HG02759 (cell line): ENCODE data around the gene ATP6V0A4.
"Not testable (repeated sequence)": the region's sequence is repeated elsewhere in the genome, so short reads cannot be mapped to it uniquely, and the experiment has no call there.

Experiments
- ATAC-seq: cut with Tn5 transposase; IDR thresholded peaks from one replicate; pipeline ENCODE4 v1.9.1; 2021; ENCODE audit warnings: mild to moderate bottlenecking, moderate library complexity; ENCODE audit not compliant: unreplicated experiment

Gene ATP6V0A4

DNA sequence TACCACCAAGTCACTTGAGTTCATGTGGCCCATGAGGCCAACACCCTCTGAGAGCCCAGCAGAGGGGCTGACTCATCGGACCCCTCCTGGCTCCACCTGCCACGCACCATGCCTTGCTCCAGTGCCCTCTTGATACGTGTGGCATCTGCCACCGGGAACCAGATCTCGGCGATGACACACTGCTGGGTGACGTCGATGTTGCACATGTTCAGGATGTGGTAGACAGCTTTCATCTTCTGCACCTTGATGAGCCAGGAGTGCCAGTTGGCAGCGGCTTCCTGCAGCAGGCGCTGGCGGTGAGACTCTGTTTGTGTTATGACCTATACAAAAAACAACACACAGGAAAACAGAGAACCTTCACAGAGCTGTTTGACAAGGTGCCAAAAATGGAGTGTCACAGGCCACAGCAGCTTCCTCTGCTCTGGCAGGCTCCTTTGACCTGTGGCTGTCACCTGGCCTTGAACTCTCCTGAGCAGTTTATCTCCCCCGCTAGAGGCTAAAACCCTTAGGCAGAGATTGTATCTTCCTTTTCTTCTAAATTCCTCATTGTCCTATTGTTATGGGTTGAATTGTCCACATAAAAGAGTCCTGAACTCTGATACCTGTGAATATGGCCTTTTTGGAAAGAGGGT is 45.4 kb downstream of the ATP6V0A4 start:
- peak; percentile 79 for ATAC-seq

DNA sequence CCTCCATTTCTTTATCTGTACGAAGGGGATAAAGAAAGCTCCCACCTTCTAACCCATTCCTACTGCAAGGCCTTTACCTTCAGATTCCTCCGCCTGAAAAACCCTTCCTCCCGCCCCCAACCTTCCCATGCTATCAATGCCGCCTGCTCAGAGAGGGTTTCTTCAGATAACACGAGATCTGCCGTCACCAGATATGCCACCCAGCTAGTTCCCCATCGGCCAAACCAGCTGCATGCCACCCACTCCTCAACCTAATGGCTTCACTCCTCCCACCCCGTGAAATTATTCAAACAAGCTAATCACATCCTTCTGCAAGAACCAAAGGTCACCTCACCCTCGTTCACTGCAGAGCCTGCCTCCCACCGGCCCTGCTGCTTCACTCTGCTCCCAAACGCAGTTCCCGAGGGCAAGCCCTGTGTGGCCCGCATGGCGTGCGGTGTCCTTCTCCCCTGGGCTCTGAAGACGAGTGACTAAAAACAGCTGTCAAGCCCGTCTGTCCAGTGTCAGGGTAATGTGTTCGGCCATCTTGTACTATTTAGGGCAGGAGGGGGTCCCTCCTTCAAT is 47.0 kb downstream of the ATP6V0A4 start:
- no peak for ATAC-seq

DNA sequence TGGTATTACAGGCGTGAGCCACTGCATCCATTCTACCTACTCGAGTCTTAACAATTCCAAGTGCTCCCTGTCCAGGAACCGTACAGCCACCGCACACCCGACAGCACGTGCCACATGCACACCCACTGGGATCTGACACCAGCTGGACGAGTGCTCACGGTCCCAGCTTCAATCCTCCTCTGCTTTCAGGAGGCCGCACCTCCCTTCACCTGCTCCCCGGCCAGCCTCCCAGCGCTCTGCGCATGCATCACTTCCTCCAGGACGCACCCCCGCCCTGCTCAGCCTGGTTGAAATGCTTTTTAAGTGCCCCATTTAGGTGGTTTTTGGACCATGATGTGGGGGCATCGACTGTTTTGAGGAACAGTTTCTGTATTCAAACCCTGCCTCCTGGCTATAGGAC is 47.5 kb downstream of the ATP6V0A4 start:
- ATAC-seq, result no peak

DNA sequence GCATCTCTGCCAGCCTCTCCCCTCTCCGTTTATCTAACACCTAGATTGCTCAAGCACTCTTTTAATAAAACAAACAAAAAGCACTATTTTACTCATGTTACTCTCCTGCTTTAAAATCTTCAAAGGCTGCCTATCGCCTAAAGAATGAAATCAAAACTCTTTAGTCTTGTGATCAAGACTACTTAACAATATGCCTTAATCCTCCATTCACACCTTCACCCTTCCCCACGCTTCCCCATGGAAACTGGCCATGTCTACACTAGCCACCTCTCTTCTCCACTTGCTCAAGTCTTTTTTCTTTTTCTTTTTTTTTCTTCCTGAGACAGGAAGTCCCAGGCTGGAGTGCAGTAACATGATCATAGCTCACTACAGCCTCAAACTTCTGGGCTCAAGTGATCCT is 48.0 kb downstream of the ATP6V0A4 start:
- ATAC-seq, result no peak

GRCh38 chr7:138748666-138749065 is 49.3 kb downstream of the ATP6V0A4 start:
- ATAC-seq, result no peak

DNA sequence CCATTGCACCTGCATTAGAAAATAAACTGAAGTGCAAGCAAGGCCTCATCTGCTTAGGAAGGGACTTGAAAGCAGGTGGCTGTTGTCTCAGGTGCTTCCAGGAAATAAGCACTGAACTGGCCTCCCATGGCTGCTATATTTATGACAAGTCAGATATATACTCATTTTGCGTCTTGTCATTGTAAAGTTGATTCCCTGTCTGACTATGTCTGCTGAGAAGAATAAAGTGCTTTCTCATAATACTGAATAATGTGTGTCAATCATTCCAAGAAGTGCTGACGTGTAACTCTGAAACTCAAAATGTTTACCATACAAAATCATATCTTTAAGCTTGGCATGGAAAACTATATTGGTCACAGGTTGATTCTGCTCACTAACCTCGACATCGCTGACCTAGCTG is 51.9 kb downstream of the ATP6V0A4 start:
- ATAC-seq, result no peak

- no peak for ATAC-seq
Measured at GRCh38 chr7:138745189-138745588, 52.8 kb downstream of the ATP6V0A4 start.

GRCh38 chr7:138741453-138741735 is 56.6 kb downstream of the ATP6V0A4 start:
- ATAC-seq, result no peak

DNA sequence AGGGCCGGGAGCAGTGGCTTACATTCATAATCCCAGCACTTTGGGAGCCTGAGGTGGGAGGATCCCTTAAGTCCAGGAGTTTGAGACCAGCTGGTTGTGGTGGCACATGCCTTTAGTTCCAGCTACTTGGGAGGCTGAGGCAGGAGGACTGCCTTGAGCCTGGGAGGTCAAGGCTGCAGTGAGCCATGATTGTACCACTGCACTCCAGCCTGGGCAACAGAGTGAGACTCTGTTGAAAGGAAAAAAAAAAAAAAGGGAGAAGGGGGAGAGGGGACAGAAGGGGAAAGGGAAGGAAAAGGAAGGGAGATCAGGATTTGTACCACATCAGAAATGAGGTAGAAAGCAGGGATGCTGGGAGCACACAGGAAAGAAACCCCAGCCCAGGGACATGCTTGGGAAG is 58.1 kb downstream of the ATP6V0A4 start:
- ATAC-seq, result no peak

DNA sequence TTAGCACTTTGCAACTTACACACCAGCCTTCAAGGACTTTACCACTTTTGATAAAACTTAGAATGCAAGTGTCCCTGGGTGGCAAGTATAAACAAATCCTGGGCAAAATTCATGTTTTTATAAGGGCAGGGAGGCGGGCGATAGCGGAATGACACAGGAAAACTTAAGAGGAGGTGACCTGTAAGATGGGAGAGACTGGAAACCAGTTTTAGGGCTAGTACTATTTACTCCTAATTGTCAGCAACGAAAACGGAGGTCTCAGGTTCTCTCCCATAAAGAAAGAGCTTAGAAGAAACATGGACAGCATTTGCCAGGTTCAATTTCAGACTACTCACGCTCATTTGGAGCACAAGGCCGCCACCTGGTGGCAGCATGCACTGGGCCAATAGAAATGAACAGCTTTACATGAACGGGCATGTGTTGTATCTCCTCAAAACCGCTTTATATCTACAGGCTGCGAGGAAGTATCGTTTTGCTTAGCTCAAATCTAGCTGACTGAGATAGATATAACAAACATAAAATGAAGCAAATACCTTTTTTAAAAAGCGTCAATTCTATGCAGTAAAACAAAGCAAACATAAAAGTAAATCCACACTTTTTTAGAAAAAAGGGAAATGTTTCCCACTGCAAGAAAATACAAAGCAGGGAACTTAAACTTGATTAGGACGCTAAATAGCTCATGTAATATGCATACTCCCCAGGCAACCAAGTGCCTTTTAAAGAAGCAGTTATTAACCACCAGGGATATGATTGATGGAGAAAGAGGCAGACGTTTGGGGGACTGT is 59.3 kb downstream of the ATP6V0A4 start:
- ATAC-seq, result peak; percentile 89

- no peak for ATAC-seq
Measured at GRCh38 chr7:138738114-138738513, 59.9 kb downstream of the ATP6V0A4 start.

DNA sequence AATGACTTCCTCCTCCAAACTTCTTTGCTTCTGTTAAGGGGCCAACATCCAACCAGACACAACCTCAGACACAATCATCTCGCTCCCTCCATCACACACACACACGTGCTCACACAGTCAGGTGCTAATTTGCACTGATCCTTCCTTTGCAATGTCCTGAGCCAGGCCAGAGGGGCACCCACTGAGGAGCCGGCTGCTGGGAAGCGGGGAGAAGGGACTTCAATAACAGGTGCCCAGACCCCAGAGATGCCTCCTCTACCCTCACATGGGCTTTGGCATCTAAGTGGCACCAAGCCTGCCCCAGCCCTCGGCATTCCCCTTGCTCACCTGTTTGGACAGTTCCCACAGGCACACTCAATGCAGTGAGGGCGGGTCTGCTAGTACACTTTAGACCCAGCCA is 62.6 kb downstream of the ATP6V0A4 start:
- no peak for ATAC-seq

- not testable (repeated sequence) for ATAC-seq
Measured at GRCh38 chr7:138731733-138732132, 66.3 kb downstream of the ATP6V0A4 start.

- no peak for ATAC-seq
Measured at GRCh38 chr7:138729444-138729843, 68.6 kb downstream of the ATP6V0A4 start.

- ATAC-seq, result no peak
Measured at GRCh38 chr7:138727336-138728099, 70.5 kb downstream of the ATP6V0A4 start.

DNA sequence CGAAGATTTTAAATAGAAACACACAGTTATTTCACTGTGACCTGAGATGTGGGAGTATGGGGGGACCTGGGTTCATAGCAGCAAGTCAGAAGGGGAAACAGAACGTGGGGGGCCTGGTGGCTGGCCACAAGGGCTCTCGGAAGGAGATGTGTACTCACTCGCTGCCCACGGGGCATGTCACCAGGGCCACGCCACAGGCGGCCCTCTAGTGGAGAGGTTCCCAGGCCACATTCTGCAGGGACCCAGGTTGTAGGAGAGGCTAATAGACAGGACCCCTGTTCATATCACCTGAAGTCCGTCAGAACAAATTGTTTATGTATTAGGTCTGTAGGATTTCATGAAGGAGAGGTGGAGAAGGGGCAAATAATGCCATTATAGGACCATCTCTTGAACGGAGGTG is 71.7 kb downstream of the ATP6V0A4 start:
- no peak for ATAC-seq

DNA sequence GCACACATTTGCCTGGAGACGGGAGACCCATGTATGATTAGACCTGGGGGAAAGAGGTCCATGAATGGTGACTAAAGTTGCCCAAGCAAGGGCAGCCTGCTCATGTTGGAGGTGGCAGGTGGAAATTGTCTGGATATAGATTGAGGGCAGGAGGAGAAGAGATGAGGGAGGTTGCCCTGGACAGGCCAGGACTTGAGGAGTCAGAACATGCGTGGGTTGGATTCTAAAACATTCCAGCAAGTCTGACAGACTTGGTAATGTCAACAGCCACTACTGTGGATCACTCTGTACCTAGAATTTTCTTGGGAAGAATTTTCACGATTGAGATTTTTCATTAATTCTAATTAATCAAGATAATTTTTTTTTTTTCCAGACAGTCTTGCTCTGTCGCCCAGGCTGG is 77.7 kb downstream of the ATP6V0A4 start:
- ATAC-seq, result no peak

DNA sequence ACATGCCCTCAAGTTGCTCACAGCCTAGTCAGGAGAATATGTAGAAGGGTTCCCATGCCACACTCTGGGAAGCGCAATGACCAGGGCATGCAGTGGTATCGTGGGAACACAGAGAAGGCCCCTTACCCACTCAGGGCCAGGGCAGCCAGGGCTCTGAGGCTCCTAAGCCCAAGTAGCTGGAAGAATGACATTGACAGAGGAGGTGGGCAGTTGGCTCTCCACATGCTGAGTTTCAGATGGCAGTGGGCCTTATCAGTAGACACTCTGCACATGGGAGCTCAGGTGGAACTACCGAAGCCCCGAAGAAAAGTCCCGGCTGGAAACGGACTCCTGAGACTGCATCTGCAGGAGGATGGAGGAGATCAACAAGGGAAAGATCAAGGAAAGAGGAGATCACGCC is 81.1 kb downstream of the ATP6V0A4 start:
- no peak for ATAC-seq

- no peak for ATAC-seq
Measured at GRCh38 chr7:138713191-138713590, 84.8 kb downstream of the ATP6V0A4 start.

DNA sequence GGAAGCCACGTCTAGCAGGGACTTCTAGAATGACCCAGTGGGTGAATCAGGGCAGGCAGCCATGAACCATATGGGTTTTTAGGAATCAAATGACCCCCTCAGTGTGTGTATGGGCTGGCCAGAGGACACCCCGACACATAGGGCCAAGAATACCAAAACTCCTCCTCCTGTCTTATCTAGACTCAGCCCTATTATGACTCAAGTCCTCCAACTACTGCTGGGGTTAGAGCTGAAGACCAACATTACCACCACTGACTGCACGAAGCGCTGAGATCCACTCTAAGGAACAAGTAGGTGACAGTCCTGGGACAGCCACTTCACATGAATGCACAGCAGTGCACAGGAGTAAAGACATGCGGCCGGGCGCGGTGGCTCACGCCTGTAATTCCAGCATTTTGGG is 85.3 kb downstream of the ATP6V0A4 start:
- ATAC-seq, result no peak

DNA sequence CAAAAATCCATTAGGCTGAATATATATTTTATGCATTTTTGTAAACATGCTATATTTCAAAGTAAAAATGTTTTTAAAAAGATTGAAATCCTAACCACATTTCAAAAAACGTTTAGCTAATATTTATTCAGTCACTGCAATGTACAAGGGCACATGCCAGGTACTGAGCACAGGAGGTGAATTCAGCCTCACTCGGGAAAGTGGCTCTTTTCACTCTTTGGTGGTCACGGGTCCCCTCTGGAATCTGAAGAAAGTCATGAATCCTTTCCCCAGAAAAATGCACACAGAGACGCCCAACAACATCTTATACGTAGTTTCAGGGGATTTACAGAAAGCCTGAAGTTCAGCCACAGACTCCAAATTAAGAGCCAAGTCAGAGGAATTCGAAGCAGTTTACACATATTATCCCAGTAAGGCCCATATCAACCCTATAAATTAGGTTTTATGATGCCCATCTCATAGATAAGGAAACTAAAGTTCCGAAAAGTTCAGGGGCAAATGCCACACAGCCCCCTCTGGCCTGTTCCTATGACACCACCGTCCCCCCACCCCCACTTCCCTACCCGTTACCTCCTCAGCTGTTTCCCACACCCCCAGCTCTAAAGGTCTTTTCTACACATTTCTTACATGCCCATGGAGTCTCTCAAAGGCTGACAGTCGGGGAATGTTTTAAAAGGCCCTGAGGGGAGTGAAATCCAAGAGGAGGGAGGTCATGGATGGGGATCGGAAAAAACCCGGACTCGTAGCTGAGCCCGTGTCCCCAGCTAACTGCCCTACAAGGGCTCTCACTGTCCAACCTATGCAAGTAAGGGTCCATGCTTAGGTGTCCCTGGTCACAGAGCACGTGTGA is 87.2 kb downstream of the ATP6V0A4 start:
- no peak for ATAC-seq
